ENCODE data around the gene ATP6V0B. TPM values are rescaled to one million over a fixed set of nuclear protein-coding genes. Genes with fewer than 3 reads are reported as not detected.

Gene ATP6V0B
- total and polyA plus RNA-seq, 2 donors (not counting 1 experiment from before 2014, with no cell fraction given): 91.0 to 198 TPM

DNA sequence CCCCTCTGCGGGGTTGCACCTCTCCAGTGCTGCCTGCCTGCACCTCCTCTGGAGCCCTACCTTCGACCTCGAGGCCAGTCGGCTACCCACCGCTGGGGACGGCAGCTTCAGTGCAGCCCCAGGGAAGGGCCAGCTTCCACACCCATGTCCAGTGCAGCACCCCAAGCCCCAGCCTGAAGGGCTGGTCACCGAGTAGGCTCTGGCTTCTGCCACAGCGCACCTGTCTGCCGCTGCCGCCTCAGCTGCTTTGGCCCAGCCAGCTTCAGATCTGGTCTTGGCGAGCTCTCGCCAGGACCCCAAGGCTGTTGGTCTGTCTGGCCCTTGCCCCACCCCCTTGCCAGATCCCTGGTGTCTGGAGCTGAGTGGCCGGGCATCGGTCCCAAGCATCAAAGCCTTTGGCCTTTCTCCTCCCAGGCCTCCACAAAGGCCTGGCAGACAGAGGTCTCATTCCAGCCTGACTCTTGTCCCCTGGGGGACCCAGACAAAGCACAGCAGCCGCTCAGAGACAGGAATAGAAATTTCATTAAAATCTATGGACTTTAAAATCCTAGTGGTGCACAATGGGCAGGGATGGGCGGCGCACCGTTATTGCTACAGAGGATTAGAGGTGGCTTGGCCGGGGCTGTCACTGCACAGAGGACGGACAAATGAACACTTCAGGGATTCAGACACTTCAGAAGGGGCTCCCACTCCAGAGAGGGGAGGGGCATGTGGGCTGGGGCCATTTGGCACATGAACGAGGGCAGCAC is 21.4 kb downstream of the ATP6V0B start:
- DNase-seq (no peak), ATAC-seq (ENCODE audit: low read depth) (no peak)
- Histone ChIP-seq H3K4me2 (replicated peaks; ENCODE audit: low read depth, low read length, poor library complexity, severe bottlenecking) (no peak overlapping the region), H3K4me1 (ENCODE audit: control insufficient read depth in 2 of 2, insufficient read depth in 2 of 2, low read length in 2 of 2) (peaks cover 22 to 38% of the 10 kb centered on the region in 2 donors), H3K27me3 (replicated peaks in 1 of 4; ENCODE audit: control extremely low read depth in 1 of 4, control insufficient read depth in 3 of 4, insufficient read depth in 4 of 4, low read length in 3 of 4) (no peaks in the 10 kb centered on the region), H4K20me1 (ENCODE audit: control insufficient read depth, insufficient read depth, low read length, poor library complexity, severe bottlenecking) (no peaks in the 10 kb centered on the region), H3K36me3 (replicated peaks in 1 of 2; ENCODE audit: control extremely low read depth in 1 of 2, control insufficient read depth in 1 of 2, extremely low read depth in 1 of 2, insufficient read depth in 2 of 2, low read length in 1 of 2) (no peaks in the 10 kb centered on the region), H3K4me3 (ENCODE audit: control extremely low read depth in 1 of 5, extremely low read depth in 1 of 5, insufficient read depth in 1 of 5, low read depth in 2 of 5, low read length in 4 of 5) (no peak overlapping the region), H3K27ac (ENCODE audit: low read length in 2 of 2) (no peak overlapping the region), H3K79me2 (ENCODE audit: control insufficient read depth, insufficient read depth, low read length) (no peaks in the 10 kb centered on the region), H3K9ac (ENCODE audit: low read length) (no peak overlapping the region), H2AFZ (ENCODE audit: insufficient read depth, low read depth, low read length, poor library complexity, severe bottlenecking) (no peak overlapping the region), H3K9me3 (ENCODE audit: control extremely low read depth in 1 of 3, control insufficient read depth in 2 of 3, insufficient read depth in 1 of 3, low read length in 2 of 3) (no peaks in the 10 kb centered on the region)
- WGBS (ENCODE audit: insufficient coverage): 96% methylated on average over 20 of the region's 21 CpGs
- H3K9me3 Mint-ChIP-seq (ENCODE audit: insufficient read depth): no peaks in the 10 kb centered on the region
- ChIA-PET POLR2A (no interaction called here), CTCF (interaction anchor here (5.1 kb wide), 1 partner anchor 9 kb away, joined by 32 read pairs; no protein-coding TSS in a partner anchor)
- H3K27ac Mint-ChIP-seq: no peak overlapping the region
- H3K27me3 Mint-ChIP-seq: no peaks in the 10 kb centered on the region
- TF ChIP-seq CTCF (IDR thresholded peaks at IDR 0.05) (no peak), EZH2 (IDR thresholded peaks at IDR 0.05; ENCODE audit: borderline replicate concordance, insufficient read depth, low read depth, low read length, poor library complexity, severe bottlenecking) (no peak)
- intact Hi-C loops (cut with micrococcal nuclease): no loop called here
- H3K4me3 Mint-ChIP-seq: no peak overlapping the region
- peaks cover 35% of the 10 kb centered on the region for H3K4me1 Mint-ChIP-seq

DNA sequence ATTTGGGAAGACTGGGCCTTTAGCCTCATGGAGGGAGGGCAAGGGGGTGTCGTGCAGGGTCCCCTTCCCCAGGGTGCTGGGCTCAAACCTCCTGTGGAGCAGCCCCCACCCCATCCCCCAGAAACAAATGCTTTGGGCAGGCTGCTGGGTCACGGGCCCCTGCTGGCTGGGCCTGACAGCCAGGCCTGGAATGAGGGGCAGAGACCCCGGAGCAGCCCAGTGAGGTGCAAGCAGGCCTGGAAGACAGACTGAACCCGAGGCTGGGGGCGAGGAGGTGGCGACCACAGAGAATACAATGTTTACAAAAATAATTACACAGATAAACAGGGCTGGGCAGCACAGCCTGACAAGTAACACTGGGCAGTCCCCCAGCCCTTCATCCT is 22.0 kb downstream of the ATP6V0B start:
- H3K9me3 Mint-ChIP-seq (ENCODE audit: insufficient read depth): no peaks in the 10 kb centered on the region
- H3K4me1 Mint-ChIP-seq: peaks cover 31% of the 10 kb centered on the region
- Histone ChIP-seq H3K27ac (ENCODE audit: low read length in 2 of 2) (no peak overlapping the region), H3K4me1 (ENCODE audit: control insufficient read depth in 2 of 2, insufficient read depth in 2 of 2, low read length in 2 of 2) (peaks cover 22 to 36% of the 10 kb centered on the region in 2 donors), H3K4me3 (ENCODE audit: control extremely low read depth in 1 of 5, extremely low read depth in 1 of 5, insufficient read depth in 1 of 5, low read depth in 2 of 5, low read length in 4 of 5) (no peak overlapping the region), H3K36me3 (replicated peaks in 1 of 2; ENCODE audit: control extremely low read depth in 1 of 2, control insufficient read depth in 1 of 2, extremely low read depth in 1 of 2, insufficient read depth in 2 of 2, low read length in 1 of 2) (no peaks in the 10 kb centered on the region), H2AFZ (ENCODE audit: insufficient read depth, low read depth, low read length, poor library complexity, severe bottlenecking) (no peak overlapping the region), H4K20me1 (ENCODE audit: control insufficient read depth, insufficient read depth, low read length, poor library complexity, severe bottlenecking) (no peaks in the 10 kb centered on the region), H3K9me3 (ENCODE audit: control extremely low read depth in 1 of 3, control insufficient read depth in 2 of 3, insufficient read depth in 1 of 3, low read length in 2 of 3) (no peaks in the 10 kb centered on the region), H3K4me2 (replicated peaks; ENCODE audit: low read depth, low read length, poor library complexity, severe bottlenecking) (no peak overlapping the region), H3K79me2 (ENCODE audit: control insufficient read depth, insufficient read depth, low read length) (no peaks in the 10 kb centered on the region), H3K9ac (ENCODE audit: low read length) (no peak overlapping the region), H3K27me3 (replicated peaks in 1 of 4; ENCODE audit: control extremely low read depth in 1 of 4, control insufficient read depth in 3 of 4, insufficient read depth in 4 of 4, low read length in 3 of 4) (no peaks in the 10 kb centered on the region)
- H3K4me3 Mint-ChIP-seq: no peak overlapping the region
- no peaks in the 10 kb centered on the region for H3K27me3 Mint-ChIP-seq
- H3K27ac Mint-ChIP-seq: no peak overlapping the region
- no peak for ATAC-seq (ENCODE audit: low read depth)
- intact Hi-C loops (cut with micrococcal nuclease): no loop called here
- POLR2A ChIA-PET: no interaction called here
- CTCF ChIA-PET: no interaction called here
- TF ChIP-seq CTCF (IDR thresholded peaks at IDR 0.05) (no peak), EZH2 (IDR thresholded peaks at IDR 0.05; ENCODE audit: borderline replicate concordance, insufficient read depth, low read depth, low read length, poor library complexity, severe bottlenecking) (no peak)
- WGBS (ENCODE audit: insufficient coverage): 100% methylated on average over 3 of the region's 6 CpGs
- DNase-seq: no peak

Measured in B cell (primary cell).